Endothelial cell of umbilical vein (primary cell): ENCODE data around the gene DNAJB5.
"Not testable (repeated sequence)": the region's sequence is repeated elsewhere in the genome, so short reads cannot be mapped to it uniquely, and the experiment has no call there.

Source experiments
- EZH2 ChIP-seq: IDR thresholded peaks from 2 replicates; pipeline ENCODE4 v1.6.1; 2012; ENCODE audit warnings: borderline replicate concordance, low read depth, mild to moderate bottlenecking, moderate library complexity, low read length, inconsistent platforms; ENCODE audit not compliant: severe bottlenecking
- JUN ChIP-seq: IDR thresholded peaks from 2 replicates; pipeline ENCODE4 v1.6.1; 2011; ENCODE audit warnings: borderline replicate concordance, low read depth; ENCODE audit not compliant: insufficient read length, insufficient read depth
- MAX ChIP-seq: IDR thresholded peaks from 2 replicates; pipeline ENCODE4 v1.6.1; 2011; ENCODE audit not compliant: insufficient read depth, insufficient read length
- MYC ChIP-seq: IDR thresholded peaks from one replicate; pipeline ENCODE4 v1.6.1; 2011; ENCODE audit warnings: mild to moderate bottlenecking, low read depth, low read length
- POLR2A ChIP-seq: IDR thresholded peaks from 2 replicates; pipeline ENCODE4 v1.6.1; 2012; ENCODE audit warnings: low read depth, mild to moderate bottlenecking, control low read depth, low read length
- POLR2AphosphoS5 ChIP-seq: IDR thresholded peaks from 2 replicates; pipeline ENCODE4 v1.6.1; 2012; ENCODE audit warnings: low read depth, mild to moderate bottlenecking, control low read depth, low read length, moderate library complexity; ENCODE audit not compliant: insufficient read depth
- TF ChIP-seq, protein P1 (sequence below), 2 donors: IDR thresholded peaks; 1 replicate in 1 of 2; 2 replicates in 1 of 2; pipeline ENCODE4 v1.5.1; 2011; ENCODE audit warnings: low read length in 2 of 2, mild to moderate bottlenecking in 2 of 2, moderate library complexity in 2 of 2, control low read depth in 1 of 2, inconsistent platforms in 1 of 2, low read depth in 1 of 2; ENCODE audit not compliant: insufficient read depth in 1 of 2; ENCODE audit errors: extremely low read depth in 1 of 2

GRCh38 chr9:34939989-34940388 is 49.6 kb upstream of the DNAJB5 start:
- TF ChIP-seq, protein P1, sequence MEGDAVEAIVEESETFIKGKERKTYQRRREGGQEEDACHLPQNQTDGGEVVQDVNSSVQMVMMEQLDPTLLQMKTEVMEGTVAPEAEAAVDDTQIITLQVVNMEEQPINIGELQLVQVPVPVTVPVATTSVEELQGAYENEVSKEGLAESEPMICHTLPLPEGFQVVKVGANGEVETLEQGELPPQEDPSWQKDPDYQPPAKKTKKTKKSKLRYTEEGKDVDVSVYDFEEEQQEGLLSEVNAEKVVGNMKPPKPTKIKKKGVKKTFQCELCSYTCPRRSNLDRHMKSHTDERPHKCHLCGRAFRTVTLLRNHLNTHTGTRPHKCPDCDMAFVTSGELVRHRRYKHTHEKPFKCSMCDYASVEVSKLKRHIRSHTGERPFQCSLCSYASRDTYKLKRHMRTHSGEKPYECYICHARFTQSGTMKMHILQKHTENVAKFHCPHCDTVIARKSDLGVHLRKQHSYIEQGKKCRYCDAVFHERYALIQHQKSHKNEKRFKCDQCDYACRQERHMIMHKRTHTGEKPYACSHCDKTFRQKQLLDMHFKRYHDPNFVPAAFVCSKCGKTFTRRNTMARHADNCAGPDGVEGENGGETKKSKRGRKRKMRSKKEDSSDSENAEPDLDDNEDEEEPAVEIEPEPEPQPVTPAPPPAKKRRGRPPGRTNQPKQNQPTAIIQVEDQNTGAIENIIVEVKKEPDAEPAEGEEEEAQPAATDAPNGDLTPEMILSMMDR (IDR thresholded peaks at IDR 0.05; ENCODE audit: extremely low read depth in 1 of 2, insufficient read depth in 1 of 2, low read depth in 1 of 2, low read length in 2 of 2), result not testable (repeated sequence)
- TF ChIP-seq POLR2AphosphoS5, MAX, POLR2A, EZH2, MYC, JUN: not testable (repeated sequence)
